Embryonic facial prominence (tissue), 1 donor: ENCODE data around the gene POLQ.
"Not testable (repeated sequence)": the region's sequence is repeated elsewhere in the genome, so short reads cannot be mapped to it uniquely, and the experiment has no call there.

Experiments used
- DNase-seq: peaks from one replicate; pipeline ENCODE4 v3.0.0-alpha.2; 2016; ENCODE audit errors: extremely low spot score

The POLQ gene

DNA sequence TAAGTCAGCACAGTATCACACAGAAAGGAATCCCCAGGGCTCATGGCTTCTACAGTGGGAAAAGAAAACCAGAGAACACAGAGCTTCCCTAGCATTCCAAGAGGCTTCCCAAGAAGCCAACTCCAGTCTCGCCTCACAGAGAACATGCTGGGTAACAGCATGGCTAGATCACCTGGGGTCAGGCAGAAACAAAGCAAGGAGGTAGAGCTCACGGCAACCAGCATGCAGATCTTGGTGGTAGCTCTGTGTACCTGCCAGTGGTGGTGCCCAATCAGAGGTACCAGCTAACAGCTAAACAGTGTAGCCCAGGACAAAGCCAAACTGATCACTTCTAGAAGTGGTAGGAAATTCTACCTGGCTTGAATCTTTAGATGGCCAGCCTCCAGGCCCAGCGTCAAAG is 31.3 kb downstream of the POLQ start:
- DNase-seq, result no peak

DNA sequence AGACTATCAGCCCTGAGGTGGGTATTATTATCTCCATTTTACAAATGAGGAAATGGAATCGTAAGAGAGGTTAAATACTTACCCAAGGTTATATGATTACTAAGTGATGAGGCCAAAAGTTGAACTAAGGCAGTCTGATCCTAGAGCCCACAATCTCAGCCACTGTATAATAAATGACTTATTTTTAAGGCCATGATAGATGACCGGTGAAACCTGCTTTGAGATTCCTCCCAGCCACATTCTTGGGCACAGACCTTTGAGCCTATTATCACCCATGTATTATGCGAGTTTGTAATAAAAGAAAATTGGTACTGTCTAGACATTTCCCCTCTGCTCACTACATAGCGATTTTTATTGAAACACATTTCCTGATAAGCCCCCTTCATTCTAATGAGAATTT is 37.4 kb downstream of the POLQ start:
- DNase-seq, result no peak

DNA sequence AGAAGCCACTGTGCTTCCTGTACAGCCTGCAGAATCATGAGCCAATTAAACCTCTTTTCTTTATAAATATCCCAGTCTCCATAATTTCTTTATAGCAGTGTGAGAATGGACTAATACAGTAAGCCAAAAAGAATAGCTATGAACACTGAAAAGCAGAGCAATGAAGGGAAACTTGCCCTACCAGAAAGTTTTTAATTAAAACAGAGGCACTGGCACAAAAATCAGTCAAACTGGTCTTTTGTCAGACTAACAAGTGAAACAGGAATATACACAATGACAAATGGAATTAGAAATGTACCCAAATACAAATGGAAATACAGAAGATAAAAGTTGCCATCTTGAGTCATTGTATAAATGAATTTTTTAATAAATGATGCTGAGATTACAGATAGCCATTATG is 40.5 kb downstream of the POLQ start:
- DNase-seq, result no peak

DNA sequence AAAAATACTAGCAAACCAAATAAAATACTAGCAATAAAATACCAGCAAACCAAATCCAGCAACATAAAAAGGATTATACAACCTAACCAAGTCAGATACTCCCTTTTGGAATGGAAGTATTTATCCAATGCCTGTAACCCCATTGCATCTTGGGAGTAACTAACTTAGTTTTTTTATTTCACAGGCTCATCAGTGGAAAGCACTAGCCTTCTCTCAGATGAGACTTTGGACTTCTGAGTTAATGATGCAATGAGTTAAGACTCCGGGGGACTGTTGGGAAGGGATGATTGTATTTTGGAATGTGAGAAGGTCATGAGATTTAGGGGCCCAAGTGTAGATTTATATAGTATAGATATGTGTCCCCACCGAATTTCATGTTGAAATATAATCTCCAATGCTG is 41.2 kb downstream of the POLQ start:
- DNase-seq, result no peak

DNA sequence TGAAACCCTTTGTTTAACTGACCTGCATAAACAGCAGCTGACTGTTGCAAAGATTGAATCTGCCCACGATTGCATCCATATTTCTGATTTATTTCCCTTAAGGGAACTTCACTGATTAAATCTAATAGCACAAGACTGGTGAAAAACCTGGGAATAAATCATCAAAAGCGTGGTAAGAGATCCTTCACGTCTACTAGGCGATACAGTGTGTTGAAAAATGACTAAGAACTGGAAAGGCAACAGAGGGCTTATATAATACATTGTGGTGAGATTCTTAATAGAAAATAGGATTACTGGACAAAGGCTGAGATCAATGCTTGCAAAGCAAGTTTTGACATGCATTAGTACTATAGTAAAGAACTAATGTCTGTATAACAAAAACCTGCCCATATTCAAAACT is 49.0 kb downstream of the POLQ start:
- DNase-seq, result no peak

DNA sequence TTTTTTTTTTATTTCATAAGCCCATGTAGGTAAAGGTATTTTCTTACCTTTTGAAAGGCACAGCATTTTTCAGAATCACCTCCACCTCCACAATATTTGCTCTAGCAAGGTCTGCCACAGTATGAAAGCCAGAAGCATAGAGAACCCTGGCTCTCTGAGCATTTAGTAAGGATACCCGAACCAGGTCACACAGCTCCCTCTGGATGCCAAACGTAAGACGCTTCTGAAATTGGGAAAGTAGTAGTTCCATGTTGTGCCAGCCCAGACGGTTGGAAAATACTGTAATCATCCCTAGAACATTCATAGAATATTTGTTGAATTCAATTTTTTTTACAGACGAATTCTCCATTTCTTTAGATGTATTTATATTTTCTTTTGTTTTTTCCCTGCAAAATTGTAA is 52.4 kb downstream of the POLQ start:
- no peak for DNase-seq

DNA sequence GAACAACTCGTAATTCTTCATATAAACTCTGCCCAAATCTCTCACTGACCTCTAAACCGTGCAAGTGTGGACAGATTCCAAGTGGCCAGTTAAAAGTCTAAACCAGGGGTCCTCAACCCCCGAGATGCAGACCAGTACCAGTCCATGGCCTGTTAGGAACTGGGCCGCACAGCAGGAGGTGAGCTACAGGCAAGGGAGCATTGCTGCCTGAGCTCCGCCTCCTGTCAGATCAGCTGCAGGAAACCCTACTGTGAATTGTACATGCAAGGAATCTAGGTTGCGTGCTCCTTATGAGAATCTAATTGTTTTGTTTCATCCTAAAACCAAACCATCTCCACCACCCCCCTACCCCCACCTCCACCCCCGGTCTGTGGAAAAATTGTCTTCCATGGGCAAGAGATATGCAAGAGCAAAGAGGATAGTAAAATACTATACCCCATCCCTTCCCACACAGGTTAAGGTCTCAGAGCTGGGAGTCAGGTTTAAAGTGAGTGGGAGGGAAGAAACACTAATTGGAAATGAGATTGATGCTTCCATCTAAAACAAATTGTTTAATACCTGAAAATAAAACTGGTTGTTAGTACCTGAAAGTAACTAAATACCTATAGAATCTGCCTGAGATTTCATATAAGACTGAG is 54.0 kb downstream of the POLQ start:
- no peak for DNase-seq

DNA sequence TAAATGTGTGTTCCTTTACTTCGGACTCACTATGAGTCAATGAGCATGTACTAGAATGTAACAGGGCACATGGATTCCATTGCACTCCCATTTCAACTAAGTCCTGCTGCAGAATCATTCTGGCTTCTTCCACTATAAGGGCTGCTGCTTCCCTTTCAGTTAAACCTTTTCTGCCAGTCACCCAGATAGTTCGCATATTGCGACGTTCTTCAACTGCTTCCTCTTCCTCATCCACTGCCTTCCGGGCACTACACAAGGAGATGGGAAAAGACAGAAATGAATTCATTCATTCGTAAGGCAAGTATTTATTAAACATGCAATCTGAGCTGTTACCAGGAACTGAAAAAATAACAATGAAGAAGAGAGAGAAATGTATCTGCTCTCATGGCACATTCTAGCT is 55.6 kb downstream of the POLQ start:
- DNase-seq, result no peak

DNA sequence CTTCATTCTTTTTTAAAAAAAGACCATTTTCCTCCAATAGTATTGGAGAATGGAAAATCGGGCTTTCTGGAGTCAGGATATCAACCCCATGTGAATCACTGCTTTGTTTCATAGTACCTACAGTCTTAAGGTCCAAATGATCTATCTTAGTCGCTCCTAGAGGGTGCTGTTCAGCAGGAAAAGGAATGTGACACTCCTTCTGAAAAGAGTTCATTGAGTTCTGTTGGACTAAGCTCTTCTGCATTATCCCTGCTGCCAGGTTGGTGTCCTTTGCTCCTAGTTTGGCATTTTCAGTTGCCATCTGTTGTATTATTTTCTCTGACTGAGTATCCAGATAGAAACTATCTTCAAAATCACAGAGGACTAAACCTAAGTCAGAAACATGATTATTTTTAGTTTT is 57.2 kb downstream of the POLQ start:
- no peak for DNase-seq

DNA sequence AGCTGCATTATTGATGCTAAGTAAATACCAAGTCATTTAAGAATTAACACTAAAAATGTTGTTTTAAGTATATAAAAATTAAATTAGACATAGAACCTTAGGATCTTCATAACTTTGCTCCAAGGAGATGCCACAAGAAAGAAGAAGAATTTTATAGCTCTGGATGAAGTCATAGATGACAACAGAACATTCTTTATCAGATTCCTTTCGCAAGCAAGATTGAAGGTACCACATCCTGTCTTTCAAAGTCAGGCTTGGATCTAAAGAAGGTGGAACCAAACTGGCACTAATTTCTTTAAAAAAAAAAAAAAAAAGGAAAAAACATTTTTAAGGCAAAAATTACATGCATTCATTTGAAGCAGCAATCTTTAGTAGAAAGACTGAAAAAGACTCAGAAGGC is 62.5 kb downstream of the POLQ start:
- no peak for DNase-seq

DNA sequence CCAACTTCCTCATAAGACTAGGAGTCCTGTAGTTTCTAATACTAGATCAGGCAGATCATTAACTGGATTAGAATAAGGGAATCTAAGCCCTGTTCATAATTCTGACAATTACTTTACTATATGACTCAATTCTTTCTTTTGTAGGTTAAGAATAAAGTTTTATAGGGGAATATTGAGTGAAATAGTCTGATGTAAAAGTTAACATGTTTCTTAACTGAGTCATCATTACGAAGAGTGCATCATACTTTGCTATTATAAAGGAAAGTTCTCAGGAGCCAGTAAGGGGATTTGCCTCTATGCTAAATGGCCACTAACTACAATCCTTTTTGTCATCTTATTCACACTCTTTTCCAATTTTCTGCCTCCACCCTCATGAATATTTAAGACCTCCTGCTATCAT is 63.1 kb downstream of the POLQ start:
- DNase-seq, result no peak

DNA sequence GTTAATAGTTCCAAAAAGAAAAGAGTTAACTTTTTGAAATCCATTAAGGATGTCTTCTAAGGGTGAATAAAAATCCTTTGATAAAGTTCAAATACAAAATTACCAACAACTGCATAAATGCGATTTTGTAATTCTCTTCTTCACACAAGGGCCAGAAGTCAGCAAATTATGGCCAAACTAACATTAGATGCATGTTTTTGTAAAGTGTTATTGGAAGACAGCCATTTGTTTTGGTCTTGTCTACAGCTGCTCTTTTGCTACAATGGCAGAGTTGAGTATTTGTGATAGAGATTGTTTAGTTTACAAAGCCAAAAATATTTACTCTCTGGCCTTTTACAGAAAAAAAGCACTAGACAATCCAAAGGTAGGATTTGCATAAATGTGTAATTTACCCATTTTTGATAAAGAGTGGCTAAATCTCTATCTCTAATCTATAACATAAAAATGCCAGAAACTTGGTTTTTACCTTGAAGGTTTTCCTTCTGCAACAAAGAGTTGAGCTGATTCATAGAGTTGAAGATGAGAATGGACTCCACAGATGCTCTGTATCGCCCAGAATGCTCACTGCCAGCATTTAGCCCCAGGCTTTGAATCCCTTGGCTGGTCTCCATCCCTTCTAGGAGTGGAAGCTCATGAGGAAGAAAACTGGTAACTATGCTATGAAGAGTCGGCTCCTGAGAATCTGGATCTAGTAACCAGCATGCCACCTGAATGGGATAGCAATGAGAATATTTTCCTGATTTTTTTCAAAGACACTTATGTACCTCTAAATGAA is 64.5 kb downstream of the POLQ start:
- DNase-seq, result no peak

DNA sequence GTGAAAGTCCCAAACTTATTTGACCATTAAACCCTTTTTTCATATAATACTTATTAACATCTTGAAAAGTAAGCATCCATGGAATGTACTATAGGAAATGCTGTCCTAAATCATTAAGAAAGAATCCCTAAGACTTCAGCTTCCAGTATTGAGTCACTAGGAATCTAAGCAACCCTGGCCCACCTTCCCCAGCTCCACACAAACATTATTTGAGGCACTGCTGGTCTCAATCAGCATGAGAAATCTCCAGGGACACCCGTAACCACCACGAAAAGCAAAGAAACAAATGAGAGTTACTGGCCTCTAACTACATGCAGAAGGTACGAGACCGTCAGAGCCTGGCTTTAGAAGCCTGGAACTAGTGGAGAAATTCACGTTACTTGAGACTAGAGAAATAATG is 68.2 kb downstream of the POLQ start:
- no peak for DNase-seq

DNA sequence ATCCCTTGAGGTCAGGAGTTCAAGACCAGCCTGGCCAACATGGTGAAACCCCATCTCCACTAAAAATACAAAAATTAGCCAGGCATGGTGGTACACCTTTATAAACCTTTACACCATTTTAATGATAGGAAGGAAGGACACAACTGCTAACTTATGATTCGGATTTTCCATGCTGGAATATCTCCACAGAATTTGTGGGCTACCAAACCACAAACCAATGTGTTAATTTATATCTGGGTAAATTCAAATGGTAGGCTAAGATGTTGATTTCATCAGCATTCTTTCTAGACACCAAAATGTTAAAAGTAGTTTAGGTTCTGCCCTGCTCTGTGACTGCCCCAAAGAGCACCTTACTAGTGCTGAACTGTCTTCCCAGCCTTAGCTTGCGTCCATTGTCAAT is 72.8 kb downstream of the POLQ start:
- DNase-seq, result no peak

DNA sequence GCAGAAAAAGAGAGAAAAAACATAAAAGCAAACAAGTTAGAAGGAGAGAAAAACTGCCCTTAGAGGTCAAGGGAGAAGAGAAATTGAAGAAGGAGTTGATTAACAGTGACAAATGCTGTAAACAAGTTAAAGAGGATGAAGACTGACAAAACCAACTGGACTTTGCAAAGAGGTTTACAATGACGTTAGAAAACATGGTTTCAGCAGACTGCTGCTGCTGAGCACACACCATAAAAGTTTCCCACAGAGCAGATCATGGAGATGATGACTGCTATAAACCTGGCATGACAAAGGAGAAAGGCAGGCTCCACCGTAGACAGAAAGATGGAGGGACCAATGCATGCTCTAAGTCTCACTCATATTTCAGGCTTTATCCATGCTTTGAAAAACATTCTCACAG is 78.7 kb downstream of the POLQ start:
- no peak for DNase-seq

DNA sequence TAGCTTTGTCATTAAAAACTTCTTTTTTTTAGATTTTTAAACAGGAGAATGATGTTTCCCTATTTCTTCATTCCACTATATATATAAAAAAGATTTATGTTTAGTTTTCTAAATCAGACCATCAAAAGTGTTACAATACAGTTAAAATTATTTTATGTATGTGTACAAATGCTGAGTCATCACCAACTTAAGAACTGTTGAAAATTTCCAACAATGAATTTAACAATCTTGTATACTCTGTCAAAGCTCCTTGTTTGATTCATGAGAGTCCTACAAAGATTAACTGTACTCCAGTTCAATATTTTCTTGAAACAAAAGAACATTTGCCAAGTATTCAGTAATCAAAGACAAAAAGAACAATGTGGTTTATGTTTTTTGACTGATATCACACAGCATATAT is 82.0 kb downstream of the POLQ start:
- no peak for DNase-seq

DNA sequence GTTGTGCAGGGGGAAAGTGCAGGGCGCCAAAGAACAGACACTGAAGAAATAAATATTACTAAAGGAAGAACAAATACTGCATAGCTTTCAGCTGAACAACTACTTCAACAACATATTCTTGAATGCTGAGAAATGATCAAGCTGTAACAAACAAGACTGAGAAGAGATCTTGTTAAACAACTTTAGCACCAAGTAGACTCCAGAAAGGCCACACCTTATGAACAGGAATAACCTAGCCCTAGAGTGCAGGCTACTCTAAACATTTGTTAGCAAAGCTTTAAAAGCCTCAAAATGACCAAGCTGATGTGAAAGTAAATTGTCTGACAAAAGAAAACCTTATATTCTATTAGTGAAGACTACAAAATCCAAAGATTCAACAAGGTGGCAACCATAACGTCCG is 83.2 kb downstream of the POLQ start:
- DNase-seq, result no peak

DNA sequence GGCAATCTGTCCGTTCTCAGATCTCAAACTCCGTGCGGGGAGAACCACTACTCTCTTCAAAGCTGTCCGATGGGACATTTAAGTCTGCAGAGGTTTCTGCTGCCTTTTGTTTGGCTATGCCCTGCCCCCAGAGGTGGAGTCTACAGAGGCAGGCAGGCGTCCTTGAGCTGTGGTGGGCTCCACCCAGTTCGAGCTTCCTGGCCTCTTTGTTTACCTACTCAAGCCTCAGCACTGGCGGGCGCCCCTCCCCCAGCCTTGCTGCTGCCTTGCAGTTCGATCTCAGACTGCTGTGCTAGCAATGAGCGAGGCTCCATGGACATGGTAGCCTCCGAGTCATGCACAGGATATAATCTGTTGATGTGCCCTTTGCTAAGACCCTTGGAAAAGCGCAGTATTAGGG is 94.0 kb downstream of the POLQ start:
- DNase-seq, result not testable (repeated sequence)

DNA sequence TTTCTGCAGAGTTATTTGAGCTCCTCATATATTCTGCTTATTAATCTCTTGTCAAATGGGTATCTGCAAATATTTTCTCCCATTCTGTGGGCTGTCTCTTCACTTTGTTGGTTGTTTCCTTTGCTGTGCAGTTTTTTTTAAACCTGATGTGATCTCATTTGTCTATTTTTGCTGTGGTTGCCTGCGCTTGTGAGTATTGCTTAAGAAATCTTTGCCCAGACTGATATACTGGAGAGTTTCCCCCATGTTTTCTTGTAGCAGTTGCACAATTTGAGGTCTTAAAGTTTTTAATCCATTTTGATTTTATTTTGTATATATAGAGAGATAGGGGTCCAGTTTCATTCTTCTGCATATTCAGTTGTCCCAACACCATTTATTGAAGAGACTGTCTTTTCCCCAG is 102.3 kb downstream of the POLQ start:
- no peak for DNase-seq

DNA sequence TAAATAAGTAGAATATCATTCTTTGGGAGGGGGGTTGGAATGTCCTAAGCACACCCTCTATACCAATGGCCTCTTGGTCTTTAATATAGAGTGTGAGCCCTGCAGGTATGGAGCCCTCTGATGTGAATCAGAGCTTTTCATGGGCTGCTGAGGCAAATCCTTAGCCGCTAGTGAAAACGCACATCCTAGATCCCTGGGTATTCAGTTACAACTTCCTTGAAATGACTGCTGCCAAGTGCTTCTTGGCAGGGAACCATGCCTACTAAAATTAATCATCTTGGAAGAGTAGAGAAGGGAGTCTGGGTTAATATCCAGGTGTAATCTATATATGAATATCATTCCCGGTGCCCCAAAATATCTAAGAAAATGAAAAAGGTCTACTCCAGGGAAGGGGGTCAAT is 109.1 kb downstream of the POLQ start:
- no peak for DNase-seq

DNA sequence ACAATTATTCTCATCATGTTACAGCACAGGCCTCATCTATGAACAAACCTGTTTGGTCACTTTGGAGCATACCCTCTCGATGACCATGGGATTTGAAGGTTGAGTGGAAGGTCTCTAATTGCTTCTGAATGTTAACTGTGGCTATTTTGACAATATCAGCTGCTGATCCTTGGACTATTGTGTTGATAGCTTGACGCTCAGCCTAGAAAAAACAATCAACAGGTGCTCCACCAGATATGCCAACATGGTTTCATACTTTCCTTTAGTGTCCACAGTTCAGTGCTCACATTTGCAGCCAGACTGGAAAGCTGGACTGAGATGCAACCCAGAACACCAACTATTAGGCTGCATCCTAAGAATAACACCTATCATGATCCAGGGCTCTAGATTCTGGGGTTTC is 109.7 kb downstream of the POLQ start:
- DNase-seq, result no peak

DNA sequence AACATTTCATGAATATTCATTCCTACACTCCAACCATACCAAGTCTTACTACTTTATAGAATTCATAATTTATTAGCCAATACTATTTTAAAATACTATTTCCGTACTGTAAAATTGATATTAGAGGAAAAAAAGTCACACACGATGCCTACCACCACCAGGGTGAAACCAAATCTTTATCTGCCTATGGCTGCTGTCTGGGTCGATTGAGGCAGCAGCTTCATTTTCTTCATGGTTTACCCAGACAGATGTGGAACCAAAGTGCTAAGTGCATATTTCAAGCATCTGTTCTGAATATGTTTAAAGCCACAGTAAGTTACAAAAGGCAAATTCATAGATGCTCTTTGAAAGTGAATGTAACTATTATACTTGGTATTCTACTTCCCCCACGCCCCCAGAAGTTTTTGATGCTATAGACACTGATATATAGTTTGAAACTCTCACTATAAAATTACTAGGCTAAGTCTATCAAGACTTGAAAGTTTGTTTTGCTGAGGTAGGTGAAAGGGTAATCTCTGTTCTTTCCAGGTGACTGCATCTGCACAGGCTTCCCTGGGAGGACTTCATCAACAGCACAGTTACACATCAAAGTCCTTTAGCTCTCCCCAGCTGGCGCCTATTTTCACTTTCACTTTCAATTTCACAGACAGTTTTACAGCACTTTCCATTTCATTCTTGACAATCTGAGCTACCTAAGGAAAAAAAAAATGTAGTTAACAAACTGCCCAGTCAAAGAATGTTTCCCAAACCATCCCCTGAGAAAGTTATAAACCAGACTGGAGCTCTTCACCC is 113.9 kb downstream of the POLQ start:
- no peak for DNase-seq

DNA sequence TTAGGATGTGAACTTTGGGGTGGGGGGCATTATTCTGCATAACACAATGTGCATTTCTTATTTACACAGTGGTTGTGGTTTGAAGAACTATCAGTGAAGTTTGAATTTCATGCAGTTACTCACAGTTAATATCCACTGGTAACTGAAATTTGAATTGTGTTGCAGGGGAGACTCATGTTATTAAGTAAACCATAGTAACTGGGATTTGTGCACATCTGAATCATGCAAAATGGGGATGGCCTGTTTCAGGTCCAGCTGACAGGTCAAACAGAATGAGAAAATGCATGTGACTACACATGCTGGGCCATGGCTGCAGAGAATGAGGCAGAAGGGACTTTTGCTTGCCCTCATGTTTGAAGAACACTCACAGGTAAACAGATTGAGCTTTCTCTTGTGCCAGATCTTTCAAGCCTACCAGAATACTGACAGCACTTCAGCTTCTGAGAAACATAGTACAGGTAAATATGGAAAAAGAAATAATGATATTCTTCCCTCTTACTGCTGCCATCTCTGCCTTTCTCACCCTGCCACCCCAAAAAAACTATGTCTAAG is 115.0 kb downstream of the POLQ start:
- DNase-seq, result no peak
